Heart left ventricle (tissue), 16 donors: Measurements from ENCODE around the gene GDF10. TPM values are rescaled to one million over a fixed set of nuclear protein-coding genes. Genes with fewer than 3 reads are reported as not detected.

ENCODE experiments used
- ATAC-seq, 4 donors: fragments of 200-7000 bp; cut with Tn5 transposase; one replicate each; pipeline ENCODE4 v1.9.1; 2020 to 2022; ENCODE audit warnings: moderate library complexity in 4 of 4, mild to moderate bottlenecking in 3 of 4, moderate number of reproducible peaks in 1 of 4
- DNase-seq, 5 donors: peaks; one replicate each; pipeline ENCODE4 v3.0.0-alpha.2; 2020
- H3K27ac ChIP-seq, 12 donors: fragments of 200-600 bp; sonication (generic) in 4 of 12; one replicate each; pipeline versions ENCODE4 v1.5.0 to v1.8.0; 2016 to 2022; ENCODE audit warnings: mild to moderate bottlenecking in 2 of 12
- H3K27me3 ChIP-seq, 9 donors: fragments of 200-600 bp; sonication (generic) in 2 of 9; one replicate each; pipeline versions ENCODE4 v1.5.1 to v1.8.0; 2016 to 2022; ENCODE audit warnings: mild to moderate bottlenecking in 3 of 9
- H3K36me3 ChIP-seq, 9 donors: fragments of 200-600 bp; sonication (generic) in 2 of 9; one replicate each; pipeline versions ENCODE4 v1.5.0 to v1.8.0; 2018 to 2022; ENCODE audit warnings: mild to moderate bottlenecking in 2 of 9
- H3K4me1 ChIP-seq, 12 donors: fragments of 200-600 bp; sonication (generic) in 4 of 12; one replicate each; pipeline versions ENCODE4 v1.5.0 to v1.8.0; 2016 to 2022; ENCODE audit warnings: mild to moderate bottlenecking in 3 of 12
- H3K4me3 ChIP-seq, 12 donors: fragments of 200-600 bp; sonication (generic) in 4 of 12; one replicate each; pipeline versions ENCODE4 v1.5.0 to v1.8.0; 2017 to 2022; ENCODE audit warnings: mild to moderate bottlenecking in 9 of 12, moderate library complexity in 4 of 12
- H3K9me3 ChIP-seq, 12 donors: fragments of 200-600 bp; sonication (generic) in 4 of 12; one replicate each; pipeline versions ENCODE4 v1.5.0 to v1.8.0; 2016 to 2022; ENCODE audit warnings: mild to moderate bottlenecking in 1 of 12
- CTCF ChIP-seq, 12 donors: fragments of 200-600 bp; sonication (generic) in 4 of 12; IDR thresholded peaks; one replicate each; pipeline versions ENCODE4 v1.5.0 to v1.8.0; 2018 to 2022; ENCODE audit warnings: antibody characterized with exemption in 12 of 12, mild to moderate bottlenecking in 5 of 12
- POLR2A ChIP-seq, 2 donors: fragments of 450-650 bp; IDR thresholded peaks; one replicate each; pipeline ENCODE4 v1.6.1; 2017; ENCODE audit warnings: antibody characterized with exemption in 2 of 2, mild to moderate bottlenecking in 2 of 2, moderate library complexity in 2 of 2
- WGBS, 4 donors: extraction: QIAGEN DNeasy Blood & Tissue Kit in 2 of 4; methylation state at CpG; one replicate each; pipeline versions ENCODE4 v1.1.5 to v1.1.7; 2013 to 2018; 5-methylcytosine and 5-hydroxymethylcytosine counted together
- intact Hi-C, 10 donors: fragments of 100-400 bp; cut with DNase I; formaldehyde crosslinking; loops; one replicate each; pipeline versions ENCODE4 v1.11.1 to v1.14.2; 2022
- polyA plus RNA-seq, 2 donors: library from polyadenylated mRNA; stranded (reverse); fragments of 200-250 nt; gene quantifications; one replicate each; pipeline ENCODE4 v1.2.3, GENCODE V29; 2013
- total RNA-seq, 9 donors: library from RNA; depleted of rRNA in 2 of 9; stranded (reverse); fragments of >200 nt in 2 of 9; fragmentation: NEBNext Ultra II Directional in 3 of 9; extraction: Animal tissue kit (Norgen Biotek cat#: 25700) in 3 of 9; gene quantifications; one replicate each; pipeline versions ENCODE4 v1.1.0 to v1.2.4, GENCODE V29; 2016 to 2023
- donor health status: ischemic (EF 13 %, LVEDD 7.1; RV severe dilation, severe dysfunction).
- donor health status: healthy with polysubstance abuse.
- donor health status: DM: no; HTN: yes; CAD: no.
- donor health status: DM: no; HTN: no; CAD: no.
- donor health status: ischemic (EF 25% LVEDD 6.9; RV normal size, moderate dysfunction).
- donor health status: ischemic (EF 25% LVEDD 5.7; RV mildly dilated, moderate dysfunction).
- donor health status: healthy.
- donor health status: DM: yes; HTN: yes; CAD: no.
- donor health status: ischemic (EF 35%, LVEDD 5.7; RV mildly dilated, moderate dysfunction).
- donor health status: nonischemic (EF 11% LVEDD 7.7; RV severe dilation, severe dysfunction).
- donor health status: DM: yes; HTN: yes; CAD: no.
- donor health status: PGD.
- donor health status: ischemic (EF 29% LVEDD 5.4; RV normal size, mild dysfunction).
- donor health status: nonischemic (EF 23%, LVEDD 6.1; RV moderate dilation, normal function).

Gene GDF10
- total and polyA plus RNA-seq, 11 donors: 0.19 to 1.6 (median 0.30) TPM; not detected in 3

DNA sequence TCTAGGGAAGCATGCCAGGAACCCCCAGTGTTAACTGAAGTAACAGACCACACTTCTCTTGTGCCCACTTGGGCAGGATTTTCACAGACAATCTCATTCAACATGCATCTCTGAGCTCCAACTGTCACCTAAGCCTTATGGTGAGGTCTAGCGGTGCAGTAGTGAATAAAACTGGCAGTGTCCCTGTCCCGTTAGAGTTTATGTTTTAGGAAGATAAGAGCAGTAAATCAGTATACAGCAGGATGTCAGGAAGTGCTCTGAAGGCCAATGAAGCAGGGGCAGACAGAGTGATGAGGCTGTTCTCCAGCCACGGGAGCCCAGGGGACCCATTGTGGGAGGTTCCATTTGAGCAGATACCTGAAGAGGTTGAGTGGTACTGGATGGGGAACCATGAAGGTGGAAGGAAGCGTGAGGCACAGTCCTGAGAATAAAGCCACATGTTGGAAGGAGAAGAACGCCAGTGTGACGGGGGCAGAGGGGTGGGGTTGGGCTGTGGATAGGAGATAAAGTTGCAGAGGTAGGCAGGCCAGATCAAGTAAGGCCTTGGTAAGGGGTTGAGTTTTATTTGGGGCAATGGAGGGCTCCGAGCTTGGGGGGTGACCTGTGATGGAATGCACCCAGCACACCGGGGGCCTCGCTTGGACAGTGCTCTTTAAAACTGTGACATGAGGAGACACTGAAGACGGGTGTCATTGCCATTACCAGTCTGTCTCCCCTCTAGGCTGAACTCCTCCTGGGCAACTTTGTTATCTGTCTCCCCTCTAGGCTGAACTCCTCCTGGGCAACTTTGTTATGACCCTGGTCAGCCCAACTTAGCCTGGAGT is 6.6 kb downstream of the GDF10 start:
- ATAC-seq (no peak), DNase-seq (no peak)
- H3K4me1 ChIP-seq: peaks cover 0 to 11% (median under 1%) of the 10 kb centered on the region in 12 donors
- H3K27me3 ChIP-seq: peaks cover 0 to 25% (median 1%) of the 10 kb centered on the region in 9 donors
- H3K27ac ChIP-seq: no peak overlapping the region
- no peaks in the 10 kb centered on the region for H3K9me3 ChIP-seq
- WGBS, 4 donors: 71 to 74% (median 73%) methylated on average over 10 of the region's 10 CpGs
- no peak overlapping the region for H3K4me3 ChIP-seq
- intact Hi-C loops: no loop called here
- TF ChIP-seq CTCF (IDR thresholded peaks at IDR 0.05): no peak
- no peak for TF ChIP-seq POLR2A (IDR thresholded peaks at IDR 0.05)
- no peaks in the 10 kb centered on the region for H3K36me3 ChIP-seq

DNA sequence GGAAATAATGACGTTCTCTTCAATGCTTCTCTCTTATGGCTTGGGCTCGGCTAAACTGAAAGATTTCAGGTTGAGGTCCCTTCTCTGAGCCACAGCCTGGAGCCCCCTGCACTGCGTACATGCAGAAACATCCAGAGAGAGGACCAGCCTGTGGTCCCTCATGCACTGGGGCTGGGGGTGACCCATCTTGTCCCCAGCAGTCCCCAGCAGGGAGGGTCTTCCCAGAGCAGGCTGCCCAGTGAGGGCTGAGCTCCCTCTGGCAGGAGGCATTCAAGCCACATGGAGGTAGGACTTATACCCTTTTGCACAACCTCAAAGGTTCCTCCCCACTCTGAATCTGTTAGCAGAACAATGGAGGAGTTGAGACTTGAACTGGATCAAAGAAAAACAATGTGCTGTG is 7.4 kb downstream of the GDF10 start:
- 81 to 91% (median 88%) methylated on average over 3 of the region's 3 CpGs for WGBS, 4 donors
- TF ChIP-seq POLR2A (IDR thresholded peaks at IDR 0.05) (no peak), CTCF (IDR thresholded peaks at IDR 0.05) (no peak)
- ATAC-seq (no peak), DNase-seq (no peak)
- no peaks in the 10 kb centered on the region for H3K36me3 ChIP-seq
- H3K9me3 ChIP-seq: no peaks in the 10 kb centered on the region
- intact Hi-C loops: no loop called here
- peaks cover 0 to 10% (median 4%) of the 10 kb centered on the region in 12 donors for H3K4me1 ChIP-seq
- H3K4me3 ChIP-seq: no peak overlapping the region
- no peak overlapping the region for H3K27ac ChIP-seq
- peaks cover 0 to 17% (median 0%) of the 10 kb centered on the region in 9 donors for H3K27me3 ChIP-seq

GRCh38 chr10:47308775-47309174 is 8.8 kb downstream of the GDF10 start:
- 71 to 83% (median 79%) methylated on average over 9 of the region's 9 CpGs for WGBS, 4 donors
- intact Hi-C loops: no loop called here
- Histone ChIP-seq H3K4me3 (no peak overlapping the region), H3K27ac (no peak overlapping the region), H3K9me3 (no peaks in the 10 kb centered on the region), H3K27me3 (peaks cover 0 to 7% (median 0%) of the 10 kb centered on the region in 9 donors), H3K4me1 (peaks cover 0 to 10% (median 4%) of the 10 kb centered on the region in 12 donors), H3K36me3 (no peaks in the 10 kb centered on the region)
- DNase-seq (no peak), ATAC-seq (no peak)
- TF ChIP-seq CTCF (IDR thresholded peaks at IDR 0.05) (no peak), POLR2A (IDR thresholded peaks at IDR 0.05) (no peak)

GRCh38 chr10:47309408-47310089 is 9.6 kb downstream of the GDF10 start:
- intact Hi-C loops: loop anchor here in 4 of 10 donors (2.0 to 10.0 kb wide), 5 partner anchors 262 to 315 kb away; no protein-coding TSS in a partner anchor

More at GRCh38 chr10:47309408-47310089, 9.6 kb downstream of the GDF10 start:
- Histone ChIP-seq H3K36me3 (no peaks in the 10 kb centered on the region), H3K4me1 (peaks cover 0 to 10% (median 4%) of the 10 kb centered on the region in 12 donors), H3K9me3 (no peaks in the 10 kb centered on the region), H3K4me3 (no peak overlapping the region), H3K27ac (no peak overlapping the region), H3K27me3 (peaks cover 0 to 7% (median 0%) of the 10 kb centered on the region in 9 donors)
- TF ChIP-seq CTCF (IDR thresholded peaks at IDR 0.05) (peak in 5 of 12 donors; percentile 8 to 28 (median 25)), POLR2A (IDR thresholded peaks at IDR 0.05) (no peak)
- no peak for ATAC-seq
- 87 to 90% (median 88%) methylated on average over 34 of the region's 34 CpGs for WGBS, 4 donors
- no peak for DNase-seq
